OCI-LY7 (cell line): ENCODE measurements around the gene KLHL22.

ENCODE experiments used
- CTCF ChIP-seq: fragments of 200-600 bp; sonication (generic); conservative IDR thresholded peaks from 2 replicates; pipeline ENCODE4 v1.5.1; 2014; ENCODE audit warnings: mild to moderate bottlenecking, antibody characterized with exemption, low read length, moderate library complexity, mixed read lengths
- EZH2phosphoT487 ChIP-seq: fragments of 200-600 bp; sonication (generic); IDR thresholded peaks from 2 replicates; pipeline ENCODE4 v1.6.1; 2018; ENCODE audit warnings: low read depth, borderline replicate concordance, mild to moderate bottlenecking, mixed run types, antibody characterized with exemption, low read length, moderate library complexity, mixed read lengths

GRCh38 chr22:20463324-20464095, 32.1 kb downstream of the KLHL22 start:
- no peak for TF ChIP-seq CTCF
- no peak for TF ChIP-seq EZH2phosphoT487
